Neural cell (in vitro differentiated cells): ENCODE results near the gene ATP2A1. TPM values are rescaled to one million over a fixed set of nuclear protein-coding genes. Genes with fewer than 3 reads are reported as not detected.

Experiments used
- H2AFZ ChIP-seq: fragments of 200-600, 300-800 bp; sonication (generic), shearing (Covaris generic); 2 replicates; pipeline ENCODE4 v1.6.0; 2014; ENCODE audit warnings: low read depth, mild to moderate bottlenecking, antibody characterized with exemption, low read length, moderate library complexity
- H3F3A ChIP-seq: fragments of 200-600 bp; shearing (Covaris generic); 2 replicates; pipeline ENCODE4 v1.6.1; 2016; ENCODE audit warnings: mild to moderate bottlenecking, moderate library complexity, mixed read lengths, antibody characterized with exemption, low read length; ENCODE audit not compliant: insufficient read depth, poor library complexity, severe bottlenecking
- H3K27ac ChIP-seq: fragments of 200-600, 300-800 bp; sonication (generic), shearing (Covaris generic); 2 replicates; pipeline ENCODE4 v1.5.1; 2014; ENCODE audit warnings: mild to moderate bottlenecking, low read length, moderate library complexity
- H3K27me3 ChIP-seq: fragments of 300-800, 200-600 bp; sonication (generic), shearing (Covaris generic); 2 replicates; pipeline ENCODE4 v1.6.0; 2014; ENCODE audit warnings: mild to moderate bottlenecking, low read depth, low read length, moderate library complexity; ENCODE audit not compliant: insufficient read depth
- H3K36me3 ChIP-seq: fragments of 300-800, 200-600 bp; sonication (generic), shearing (Covaris generic); 2 replicates; pipeline ENCODE4 v1.5.1; 2014; ENCODE audit warnings: mild to moderate bottlenecking, antibody characterized with exemption, low read length, moderate library complexity; ENCODE audit not compliant: insufficient read depth
- H3K4me2 ChIP-seq: fragments of 300-800, 200-600 bp; sonication (generic), shearing (Covaris generic); 2 replicates; pipeline ENCODE4 v1.6.0; 2014; ENCODE audit warnings: mild to moderate bottlenecking, low read length
- H3K4me3 ChIP-seq: fragments of 300-800, 200-600 bp; sonication (generic), shearing (Covaris generic); 2 replicates; pipeline ENCODE4 v1.5.1; 2014; ENCODE audit warnings: mild to moderate bottlenecking, low read length, moderate library complexity
- H3K79me2 ChIP-seq: fragments of 200-600 bp; shearing (Covaris generic); replicated peaks from 2 replicates; pipeline ENCODE4 v1.6.0; 2014; ENCODE audit warnings: mild to moderate bottlenecking, low read length, moderate library complexity; ENCODE audit not compliant: insufficient read depth
- H3K9ac ChIP-seq: fragments of 300-800, 200-600 bp; sonication (generic), shearing (Covaris generic); 2 replicates; pipeline ENCODE4 v1.6.1; 2016; ENCODE audit warnings: mild to moderate bottlenecking, low read length, mixed read lengths
- H3K9me2 ChIP-seq: fragments of 200-600 bp; shearing (Covaris generic); 2 replicates; pipeline ENCODE4 v1.6.1; 2016; ENCODE audit warnings: mild to moderate bottlenecking, low read length, mixed read lengths; ENCODE audit not compliant: insufficient read depth
- H3K9me3 ChIP-seq: fragments of 200-600, 300-800 bp; sonication (generic), shearing (Covaris generic); 2 replicates; pipeline ENCODE4 v1.6.1; 2016; ENCODE audit warnings: mild to moderate bottlenecking, mixed run types, low read length, moderate library complexity, mixed read lengths
- H4K20me1 ChIP-seq: fragments of 200-600 bp; shearing (Covaris generic); 2 replicates; pipeline ENCODE4 v1.6.1; 2016; ENCODE audit warnings: mild to moderate bottlenecking, mixed run types; ENCODE audit not compliant: insufficient read depth
- EP300 ChIP-seq: fragments of 450-650 bp; conservative IDR thresholded peaks from 2 replicates; pipeline ENCODE4 v1.6.1; 2014; ENCODE audit warnings: antibody characterized with exemption, mild to moderate bottlenecking, moderate library complexity; ENCODE audit not compliant: poor library complexity, severe bottlenecking
- EZH2 ChIP-seq: fragments of 200-600, 300-800 bp; shearing (Covaris generic), sonication (generic); IDR thresholded peaks from 2 replicates; pipeline ENCODE4 v1.6.1; 2014; ENCODE audit warnings: antibody characterized with exemption, low read length, borderline replicate concordance, mild to moderate bottlenecking; ENCODE audit not compliant: insufficient read depth, poor library complexity, severe bottlenecking
- MXI1 ChIP-seq: fragments of 450-650 bp; conservative IDR thresholded peaks from 2 replicates; pipeline ENCODE4 v1.6.1; 2014; ENCODE audit warnings: antibody characterized with exemption, mild to moderate bottlenecking; ENCODE audit not compliant: poor library complexity, severe bottlenecking
- POLR2AphosphoS5 ChIP-seq: IDR thresholded peaks from 2 replicates; pipeline ENCODE4 v1.6.1; 2012
- RAD21 ChIP-seq: fragments of 450-650 bp; conservative IDR thresholded peaks from 2 replicates; pipeline ENCODE4 v1.6.1; 2014; ENCODE audit warnings: antibody characterized with exemption, mild to moderate bottlenecking, moderate library complexity
- SMC3 ChIP-seq: fragments of 450-650 bp; conservative IDR thresholded peaks from 2 replicates; pipeline ENCODE4 v1.6.1; 2014; ENCODE audit warnings: antibody characterized with exemption, mild to moderate bottlenecking, moderate library complexity; ENCODE audit not compliant: poor library complexity
- TAF1 ChIP-seq: IDR thresholded peaks from 2 replicates; pipeline ENCODE4 v1.6.1; 2012; ENCODE audit warnings: low read depth
- polyA plus RNA-seq: library from polyadenylated mRNA; depleted of rRNA; stranded (reverse); fragments of >200 nt; gene quantifications from 2 replicates; pipeline ENCODE4 v1.2.3, GENCODE V29; 2014
- TF ChIP-seq, protein P1 (sequence below): fragments of 450-650 bp; IDR thresholded peaks from 2 replicates; pipeline ENCODE4 v1.5.1; 2014; ENCODE audit warnings: antibody characterized with exemption, mild to moderate bottlenecking, moderate library complexity; ENCODE audit not compliant: poor library complexity, severe bottlenecking
- TF ChIP-seq, protein P2 (sequence below): IDR thresholded peaks from 2 replicates; pipeline ENCODE4 v1.6.1; 2012; ENCODE audit warnings: borderline replicate concordance

The ATP2A1 gene
- polyA plus RNA-seq, 1 donor from 2014 or later: 0.06 TPM

DNA sequence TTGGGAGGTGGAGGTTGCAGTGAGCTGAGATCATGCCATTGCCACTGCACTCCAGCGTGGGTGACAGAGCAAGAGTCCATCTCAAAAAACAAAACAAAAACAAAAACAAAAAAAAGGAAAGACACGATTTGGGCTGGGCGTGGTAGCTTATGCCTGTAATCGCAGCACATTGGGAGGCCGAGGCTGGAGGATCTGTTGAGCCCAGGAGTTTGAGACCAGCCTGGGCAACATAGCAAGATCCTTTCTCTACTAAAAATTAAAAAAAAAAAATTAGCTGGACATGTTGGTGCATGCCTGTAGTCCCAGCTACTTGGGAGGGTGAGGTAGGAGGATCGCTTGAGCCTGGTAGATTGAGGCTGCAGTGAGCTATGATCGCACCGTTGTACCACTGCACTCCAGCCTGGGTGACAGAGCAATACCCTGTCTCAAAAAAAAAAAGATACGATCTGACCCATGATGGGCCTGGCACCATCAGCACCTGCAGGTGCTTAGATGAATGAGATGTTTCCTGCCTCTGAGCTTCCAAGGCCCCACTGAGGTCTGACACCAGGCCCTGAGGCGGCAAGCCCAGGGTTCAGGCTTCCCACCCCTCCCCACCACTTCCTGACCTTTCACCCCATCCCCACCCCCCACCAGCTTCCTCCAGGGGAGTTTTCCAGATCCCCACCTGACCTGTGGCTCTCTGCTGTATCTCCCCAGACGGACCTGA, 21.7 kb downstream of the ATP2A1 start:
- H3F3A ChIP-seq: no peaks in the 10 kb centered on the region
- no peaks in the 10 kb centered on the region for H3K79me2 ChIP-seq
- TF ChIP-seq MXI1 (no peak), SMC3 (no peak), POLR2AphosphoS5 (no peak), RAD21 (no peak), EP300 (no peak), EZH2 (no peak), TAF1 (no peak)
- TF ChIP-seq, protein P1, sequence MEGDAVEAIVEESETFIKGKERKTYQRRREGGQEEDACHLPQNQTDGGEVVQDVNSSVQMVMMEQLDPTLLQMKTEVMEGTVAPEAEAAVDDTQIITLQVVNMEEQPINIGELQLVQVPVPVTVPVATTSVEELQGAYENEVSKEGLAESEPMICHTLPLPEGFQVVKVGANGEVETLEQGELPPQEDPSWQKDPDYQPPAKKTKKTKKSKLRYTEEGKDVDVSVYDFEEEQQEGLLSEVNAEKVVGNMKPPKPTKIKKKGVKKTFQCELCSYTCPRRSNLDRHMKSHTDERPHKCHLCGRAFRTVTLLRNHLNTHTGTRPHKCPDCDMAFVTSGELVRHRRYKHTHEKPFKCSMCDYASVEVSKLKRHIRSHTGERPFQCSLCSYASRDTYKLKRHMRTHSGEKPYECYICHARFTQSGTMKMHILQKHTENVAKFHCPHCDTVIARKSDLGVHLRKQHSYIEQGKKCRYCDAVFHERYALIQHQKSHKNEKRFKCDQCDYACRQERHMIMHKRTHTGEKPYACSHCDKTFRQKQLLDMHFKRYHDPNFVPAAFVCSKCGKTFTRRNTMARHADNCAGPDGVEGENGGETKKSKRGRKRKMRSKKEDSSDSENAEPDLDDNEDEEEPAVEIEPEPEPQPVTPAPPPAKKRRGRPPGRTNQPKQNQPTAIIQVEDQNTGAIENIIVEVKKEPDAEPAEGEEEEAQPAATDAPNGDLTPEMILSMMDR: no peak
- TF ChIP-seq, protein P2, sequence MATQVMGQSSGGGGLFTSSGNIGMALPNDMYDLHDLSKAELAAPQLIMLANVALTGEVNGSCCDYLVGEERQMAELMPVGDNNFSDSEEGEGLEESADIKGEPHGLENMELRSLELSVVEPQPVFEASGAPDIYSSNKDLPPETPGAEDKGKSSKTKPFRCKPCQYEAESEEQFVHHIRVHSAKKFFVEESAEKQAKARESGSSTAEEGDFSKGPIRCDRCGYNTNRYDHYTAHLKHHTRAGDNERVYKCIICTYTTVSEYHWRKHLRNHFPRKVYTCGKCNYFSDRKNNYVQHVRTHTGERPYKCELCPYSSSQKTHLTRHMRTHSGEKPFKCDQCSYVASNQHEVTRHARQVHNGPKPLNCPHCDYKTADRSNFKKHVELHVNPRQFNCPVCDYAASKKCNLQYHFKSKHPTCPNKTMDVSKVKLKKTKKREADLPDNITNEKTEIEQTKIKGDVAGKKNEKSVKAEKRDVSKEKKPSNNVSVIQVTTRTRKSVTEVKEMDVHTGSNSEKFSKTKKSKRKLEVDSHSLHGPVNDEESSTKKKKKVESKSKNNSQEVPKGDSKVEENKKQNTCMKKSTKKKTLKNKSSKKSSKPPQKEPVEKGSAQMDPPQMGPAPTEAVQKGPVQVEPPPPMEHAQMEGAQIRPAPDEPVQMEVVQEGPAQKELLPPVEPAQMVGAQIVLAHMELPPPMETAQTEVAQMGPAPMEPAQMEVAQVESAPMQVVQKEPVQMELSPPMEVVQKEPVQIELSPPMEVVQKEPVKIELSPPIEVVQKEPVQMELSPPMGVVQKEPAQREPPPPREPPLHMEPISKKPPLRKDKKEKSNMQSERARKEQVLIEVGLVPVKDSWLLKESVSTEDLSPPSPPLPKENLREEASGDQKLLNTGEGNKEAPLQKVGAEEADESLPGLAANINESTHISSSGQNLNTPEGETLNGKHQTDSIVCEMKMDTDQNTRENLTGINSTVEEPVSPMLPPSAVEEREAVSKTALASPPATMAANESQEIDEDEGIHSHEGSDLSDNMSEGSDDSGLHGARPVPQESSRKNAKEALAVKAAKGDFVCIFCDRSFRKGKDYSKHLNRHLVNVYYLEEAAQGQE: no peak
- H3K4me2 ChIP-seq: no peak overlapping the region
- no peak overlapping the region for H3K9ac ChIP-seq
- H3K27me3 ChIP-seq: no peaks in the 10 kb centered on the region
- no peaks in the 10 kb centered on the region for H3K9me2 ChIP-seq
- H3K36me3 ChIP-seq: no peaks in the 10 kb centered on the region
- no peak overlapping the region for H3K4me3 ChIP-seq
- H4K20me1 ChIP-seq: no peaks in the 10 kb centered on the region
- no peak overlapping the region for H3K27ac ChIP-seq
- H3K9me3 ChIP-seq: no peaks in the 10 kb centered on the region
- no peak overlapping the region for H2AFZ ChIP-seq

DNA sequence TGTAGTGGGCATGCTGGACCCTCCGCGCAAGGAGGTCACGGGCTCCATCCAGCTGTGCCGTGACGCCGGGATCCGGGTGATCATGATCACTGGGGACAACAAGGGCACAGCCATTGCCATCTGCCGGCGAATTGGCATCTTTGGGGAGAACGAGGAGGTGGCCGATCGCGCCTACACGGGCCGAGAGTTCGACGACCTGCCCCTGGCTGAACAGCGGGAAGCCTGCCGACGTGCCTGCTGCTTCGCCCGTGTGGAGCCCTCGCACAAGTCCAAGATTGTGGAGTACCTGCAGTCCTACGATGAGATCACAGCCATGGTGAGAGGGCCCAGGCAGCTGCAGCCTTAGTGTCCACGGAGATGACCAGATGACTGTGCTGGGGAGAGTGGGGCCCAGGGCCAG, 22.3 kb downstream of the ATP2A1 start:
- no peak overlapping the region for H3K4me3 ChIP-seq
- no peaks in the 10 kb centered on the region for H3K9me2 ChIP-seq
- no peaks in the 10 kb centered on the region for H4K20me1 ChIP-seq
- TF ChIP-seq, protein P2: no peak
- TF ChIP-seq, protein P1: no peak
- H3K9me3 ChIP-seq: no peaks in the 10 kb centered on the region
- no peaks in the 10 kb centered on the region for H3K36me3 ChIP-seq
- no peaks in the 10 kb centered on the region for H3K79me2 ChIP-seq
- no peak overlapping the region for H3K9ac ChIP-seq
- no peaks in the 10 kb centered on the region for H3F3A ChIP-seq
- H3K27me3 ChIP-seq: no peaks in the 10 kb centered on the region
- no peak overlapping the region for H2AFZ ChIP-seq
- H3K4me2 ChIP-seq: no peak overlapping the region
- no peak overlapping the region for H3K27ac ChIP-seq
